GM21825 (cell line): ENCODE results near the gene AKT1S1.
"Not testable (repeated sequence)": the region's sequence is repeated elsewhere in the genome, so short reads cannot be mapped to it uniquely, and the experiment has no call there.

Experiments
- ATAC-seq: cut with Tn5 transposase; IDR thresholded peaks from one replicate; pipeline ENCODE4 v1.9.1; 2021; ENCODE audit warnings: mild to moderate bottlenecking, moderate library complexity; ENCODE audit not compliant: unreplicated experiment

Gene AKT1S1

GRCh38 chr19:49877020-49877878, at the start of gene AKT1S1, which contains the start of gene TBC1D17:
Gene AKT1S1 (minus strand): TSS chr19:49877355. CDS start chr19:49873295, 4,060 bp downstream.
Gene TBC1D17 (plus strand): TSS chr19:49877702. CDS start chr19:49877724, 22 bp downstream.
- ATAC-seq = peak; percentile 53

GRCh38 chr19:49926515-49926914, 49.4 kb upstream of the AKT1S1 start:
- no peak for ATAC-seq

GRCh38 chr19:49925486-49925885, 48.3 kb upstream of the AKT1S1 start:
- no peak for ATAC-seq

- not testable (repeated sequence) for ATAC-seq
Observed at GRCh38 chr19:49924881-49925210, 47.7 kb upstream of the AKT1S1 start.

DNA sequence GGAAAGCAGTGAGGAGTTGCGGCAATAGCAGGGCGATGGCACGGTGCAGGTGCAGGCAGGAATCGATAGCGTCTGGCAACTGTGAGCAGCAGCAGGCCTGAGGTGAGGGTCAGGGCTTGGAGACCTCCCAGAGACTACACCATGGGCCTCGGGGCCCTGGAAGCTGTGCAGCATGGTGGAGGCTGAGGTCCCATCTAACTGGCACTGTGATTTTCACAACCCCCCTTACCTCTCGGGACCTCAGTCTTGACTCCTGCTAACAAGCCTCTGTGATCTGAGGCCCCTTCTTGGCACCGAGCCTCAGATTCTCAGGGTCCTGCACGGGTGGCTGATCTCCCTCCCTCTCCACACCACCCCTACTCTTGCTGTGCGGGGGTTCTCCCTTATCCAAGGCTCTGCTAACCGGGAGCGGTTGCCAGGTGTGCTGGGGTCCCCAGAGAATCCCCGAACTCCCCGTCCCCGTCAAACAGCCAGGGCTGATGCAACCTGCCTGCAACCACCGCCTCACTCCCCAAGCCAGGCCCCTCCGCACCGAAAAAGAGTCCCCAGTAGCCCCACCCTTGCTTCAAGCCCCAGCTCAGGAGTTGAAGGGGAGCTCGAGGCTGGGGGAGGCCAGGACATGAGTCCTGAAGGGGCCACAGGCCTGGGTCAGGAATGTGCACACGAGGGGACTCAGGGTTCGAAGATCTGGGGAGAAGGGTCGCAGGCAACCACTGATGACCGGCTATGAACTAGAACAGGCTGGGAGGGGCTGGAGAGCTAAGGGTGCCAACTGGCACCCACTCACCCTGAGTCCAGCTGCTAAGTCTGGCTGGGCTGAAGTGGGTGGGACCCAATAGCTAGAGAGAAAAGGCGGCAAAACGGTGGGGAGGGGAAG, 47.1 kb upstream of the AKT1S1 start:
- no peak for ATAC-seq

GRCh38 chr19:49923055-49924003, 46.2 kb upstream of the AKT1S1 start:
- no peak for ATAC-seq

DNA sequence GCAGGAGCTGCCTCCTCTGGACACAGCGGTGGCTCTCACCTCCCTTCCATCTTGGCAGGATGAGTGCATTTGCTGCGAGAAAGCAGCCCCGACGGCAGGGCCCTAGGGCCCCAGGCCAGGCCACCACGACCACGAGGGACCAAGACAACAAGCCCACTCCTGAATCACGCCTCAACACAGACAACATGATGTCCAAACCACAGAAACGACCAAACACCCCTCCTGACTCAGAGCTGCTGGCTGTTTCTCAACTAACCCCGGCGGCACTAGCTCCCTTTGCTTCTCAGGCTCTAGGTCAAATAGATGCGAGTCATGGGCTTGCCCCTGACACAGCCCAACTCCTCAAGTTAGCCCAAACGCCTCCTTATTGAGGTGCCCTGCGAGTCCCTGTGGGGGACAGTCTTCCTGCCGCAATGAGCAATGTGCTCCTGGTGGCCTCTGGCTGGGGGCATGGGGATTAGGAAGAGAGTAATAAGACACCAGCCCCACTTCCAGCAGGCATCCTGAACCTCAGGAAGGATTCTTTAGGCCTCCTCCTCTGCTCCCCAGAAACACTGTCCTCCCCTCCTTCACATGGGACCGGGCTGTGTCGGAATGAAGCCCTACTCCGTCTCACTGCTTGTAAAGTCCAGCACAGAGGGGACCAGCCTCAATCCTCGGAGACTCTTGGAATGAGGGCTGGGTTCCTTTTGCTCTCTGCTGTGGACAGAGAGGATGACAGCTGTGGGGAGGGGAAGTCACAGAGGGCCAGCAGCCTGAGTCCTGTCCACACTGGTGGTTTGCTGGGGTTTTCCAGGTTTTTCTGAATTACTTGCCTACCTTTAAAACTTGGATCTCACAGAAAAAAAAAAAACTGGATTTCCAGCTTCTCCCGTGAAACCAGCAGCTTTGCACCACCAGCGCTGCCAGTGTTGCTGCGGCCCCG, 45.0 kb upstream of the AKT1S1 start:
- ATAC-seq = no peak

GRCh38 chr19:49920624-49921363, 43.6 kb upstream of the AKT1S1 start:
- no peak for ATAC-seq

GRCh38 chr19:49918089-49918488, 40.9 kb upstream of the AKT1S1 start:
- no peak for ATAC-seq

DNA sequence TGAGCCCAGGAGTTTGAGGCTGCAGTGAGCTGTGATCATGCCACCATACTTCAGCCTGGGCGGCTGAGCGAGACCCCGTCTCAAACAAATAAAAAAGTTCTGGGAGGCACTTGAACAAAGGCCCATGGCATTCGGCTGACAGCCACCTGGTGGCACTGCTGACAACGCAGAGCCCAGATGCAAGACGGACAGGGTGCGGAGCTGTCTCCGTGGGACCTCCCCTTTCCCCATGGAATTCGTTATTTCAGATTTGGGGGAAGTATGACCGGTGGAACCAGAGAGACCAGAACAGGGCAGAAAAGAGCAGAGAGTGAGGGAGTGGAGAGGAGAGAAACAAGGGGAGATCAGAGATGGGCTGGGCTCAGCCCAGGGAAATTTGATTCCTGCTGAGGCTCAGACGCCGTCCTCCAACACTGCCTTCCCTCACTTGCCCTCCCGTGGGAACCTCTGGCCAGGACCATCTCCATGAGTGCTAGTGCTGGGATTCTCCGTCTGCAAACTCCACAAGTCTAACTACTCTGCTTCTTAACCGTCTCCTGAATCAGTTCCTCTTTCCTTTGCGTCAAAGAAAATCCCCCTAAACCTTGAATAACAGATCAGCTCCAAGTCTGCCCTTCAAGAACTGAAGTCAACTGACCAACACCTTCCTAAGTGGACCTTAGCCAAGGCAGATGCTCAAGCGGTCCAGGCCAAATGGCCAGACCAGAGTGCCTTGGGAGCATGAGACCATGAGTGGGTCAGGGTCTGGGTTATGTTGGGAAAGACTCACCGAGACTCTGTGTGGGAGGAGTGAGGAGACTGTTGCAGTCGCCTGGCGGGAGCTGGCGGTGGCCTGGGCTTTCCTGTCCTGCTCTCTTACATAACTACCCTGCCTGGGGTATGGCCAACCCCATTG, 39.9 kb upstream of the AKT1S1 start:
- no peak for ATAC-seq

GRCh38 chr19:49915271-49915670, 38.1 kb upstream of the AKT1S1 start:
- ATAC-seq = no peak

DNA sequence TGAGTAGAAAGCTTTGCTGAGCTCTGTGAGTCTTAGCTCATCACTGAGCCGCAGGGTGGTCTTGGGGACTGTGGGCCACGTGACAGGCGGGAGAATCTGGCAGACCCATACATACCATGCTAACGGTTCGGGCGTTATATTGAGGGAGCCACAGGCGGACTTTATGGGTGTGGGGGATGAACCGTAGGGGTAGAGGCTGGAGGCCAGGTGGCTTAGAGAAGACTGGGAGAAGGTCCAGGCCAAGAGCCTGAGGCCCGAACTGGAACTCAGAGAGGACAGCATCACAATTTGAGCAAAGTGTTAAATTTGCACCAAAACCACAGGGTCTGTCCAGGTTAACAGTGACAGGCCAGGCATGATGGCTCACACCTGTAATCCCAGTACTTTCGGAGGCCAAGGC, 36.6 kb upstream of the AKT1S1 start:
- no peak for ATAC-seq

GRCh38 chr19:49912965-49913685, 36.0 kb upstream of the AKT1S1 start:
- no peak for ATAC-seq

DNA sequence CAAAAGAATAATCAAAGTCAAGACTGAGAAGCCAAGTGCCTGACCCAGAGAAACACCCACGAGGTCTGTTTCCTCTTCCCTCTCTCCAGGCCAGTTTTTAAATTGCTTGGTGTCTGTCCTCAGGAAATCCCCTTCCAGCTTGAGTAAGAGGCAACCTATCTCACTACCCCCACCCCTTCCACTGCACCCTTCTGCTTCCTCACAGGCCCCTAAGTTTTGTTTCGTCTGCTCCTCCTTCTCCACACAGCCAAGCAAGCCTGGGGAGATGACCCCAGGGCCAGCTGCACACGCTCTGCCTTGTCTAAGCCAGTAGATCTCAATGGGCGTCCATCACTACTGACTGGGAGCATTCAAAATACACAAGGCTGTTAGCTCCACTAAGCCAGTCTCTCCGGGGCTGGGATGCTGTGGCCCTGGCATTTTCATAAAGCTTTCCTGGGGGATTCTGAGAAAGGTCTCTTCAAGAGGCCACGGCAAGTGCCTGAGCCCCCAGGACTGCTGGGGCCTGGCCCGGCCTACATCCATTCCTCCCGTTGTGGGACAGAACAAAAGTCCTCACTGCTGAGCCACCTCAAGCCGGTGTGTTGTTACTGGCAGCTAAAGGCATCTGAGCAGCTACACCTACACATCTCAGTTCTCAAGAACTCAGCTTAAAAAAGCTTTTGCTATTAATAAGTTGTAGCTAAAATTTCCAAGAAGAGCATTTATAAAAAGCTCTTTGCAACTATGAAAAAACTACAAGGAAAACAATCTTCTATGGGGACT, 34.4 kb upstream of the AKT1S1 start:
- peak; percentile 40 for ATAC-seq

- no peak for ATAC-seq
Observed at GRCh38 chr19:49910179-49910578, 33.0 kb upstream of the AKT1S1 start.
